M059J (cell line): ENCODE data around the gene JOSD1. TPM values are rescaled to one million over a fixed set of nuclear protein-coding genes. Genes with fewer than 3 reads are reported as not detected.
"Not testable (repeated sequence)": the region's sequence is repeated elsewhere in the genome, so short reads cannot be mapped to it uniquely, and the experiment has no call there.

Experiments used
- DNase-seq: peaks from one replicate; pipeline ENCODE4 v3.0.0-alpha.2; 2012; ENCODE audit warnings: low read depth
- total RNA-seq: library from RNA; depleted of rRNA; stranded (reverse); fragments of >200 nt; shearing (Covaris generic); gene quantifications from 2 replicates; pipeline ENCODE4 v1.2.3, GENCODE V29; 2014; rRNA removed

JOSD1 gene
- total RNA-seq, 1 experiment from 2014 or later, result 68.9 TPM

- DNase-seq, result no peak
Measured at GRCh38 chr22:38684895-38685294, 15.8 kb downstream of the JOSD1 start.

GRCh38 chr22:38681582-38682335 is 19.0 kb downstream of the JOSD1 start, which contains the start of gene TOMM22:
Gene TOMM22, plus strand, starts transcription at chr22:38681957. Its CDS starts 22 bp downstream, at chr22:38681979.
- DNase-seq, result peak; percentile 79

GRCh38 chr22:38675833-38676232 is 24.9 kb downstream of the JOSD1 start:
- DNase-seq, result no peak

- DNase-seq, result peak; percentile 63
Measured at GRCh38 chr22:38674888-38675287, 25.9 kb downstream of the JOSD1 start.

- DNase-seq, result no peak
Measured at GRCh38 chr22:38657045-38657909, 43.5 kb downstream of the JOSD1 start.

GRCh38 chr22:38656256-38657044 is 44.3 kb downstream of the JOSD1 start, which contains the start of the genes CBY1 and FAM227A:
Gene CBY1, plus strand, starts transcription at chr22:38656638. Its CDS starts 11,417 bp downstream, at chr22:38668055.
Gene FAM227A, minus strand, starts transcription at chr22:38656392. Its CDS starts 6,224 bp downstream, at chr22:38650168.
- peak; percentile 83 for DNase-seq

GRCh38 chr22:38655519-38656255 is 45.1 kb downstream of the JOSD1 start:
- peak; percentile 25 for DNase-seq

GRCh38 chr22:38653741-38654140 is 47.0 kb downstream of the JOSD1 start:
- DNase-seq, result no peak

- no peak for DNase-seq
Measured at GRCh38 chr22:38652859-38653258, 47.9 kb downstream of the JOSD1 start.

- no peak for DNase-seq
Measured at GRCh38 chr22:38649841-38650522, 50.8 kb downstream of the JOSD1 start.

GRCh38 chr22:38645430-38645829 is 55.3 kb downstream of the JOSD1 start:
- no peak for DNase-seq

GRCh38 chr22:38644245-38644644 is 56.5 kb downstream of the JOSD1 start:
- DNase-seq, result not testable (repeated sequence)

GRCh38 chr22:38641476-38642040 is 59.2 kb downstream of the JOSD1 start:
- no peak for DNase-seq

GRCh38 chr22:38638728-38639127 is 62.0 kb downstream of the JOSD1 start:
- no peak for DNase-seq

GRCh38 chr22:38638216-38638615 is 62.5 kb downstream of the JOSD1 start:
- DNase-seq, result no peak

Other genes with a start within 250 kb of the JOSD1 start
- 0.22 and 1.1 TPM in 2 replicates for gene KCNJ4, start 245.7 kb downstream of the JOSD1 start, total RNA-seq
- gene KDELR3, start 232.8 kb downstream of the JOSD1 start, total RNA-seq, result 58.5 and 83.7 TPM in 2 replicates
- gene DDX17, start 194.6 kb downstream of the JOSD1 start, total RNA-seq, result 233 and 380 TPM in 2 replicates
- 0.10 TPM in 1 of 2 replicates, not detected in the other for gene DMC1, start 130.8 kb downstream of the JOSD1 start, total RNA-seq
- gene FAM227A, start 44.6 kb downstream of the JOSD1 start, total RNA-seq, result 0.17 and 0.79 TPM in 2 replicates
- 9.4 and 19.4 TPM in 2 replicates for gene CBY1, start 44.3 kb downstream of the JOSD1 start, total RNA-seq
- gene TOMM22, start 19.0 kb downstream of the JOSD1 start, total RNA-seq, result 52.4 and 53.4 TPM in 2 replicates
- gene GTPBP1, start 5.0 kb upstream of the JOSD1 start, total RNA-seq, result 22.1 and 37.5 TPM in 2 replicates
- gene SUN2, start 55.1 kb upstream of the JOSD1 start, total RNA-seq, result 33.0 and 67.3 TPM in 2 replicates
- gene DNAL4, start 93.2 kb upstream of the JOSD1 start, total RNA-seq, result 6.9 and 13.2 TPM in 2 replicates
- gene NPTXR, start 143.1 kb upstream of the JOSD1 start, total RNA-seq, result 0.76 and 1.9 TPM in 2 replicates
- gene CBX6, start 171.3 kb upstream of the JOSD1 start, total RNA-seq, result 12.2 and 18.4 TPM in 2 replicates